Ovary (tissue), 3 donors: ENCODE data around the gene AKAP8L.

ENCODE experiments used
- POLR2A ChIP-seq: fragments of 450-650 bp; IDR thresholded peaks from one replicate; pipeline ENCODE4 v1.6.1; 2017; ENCODE audit warnings: antibody characterized with exemption, mild to moderate bottlenecking, moderate library complexity
- TF ChIP-seq, protein P1 (sequence below), 3 donors: fragments of 450-650 bp in 2 of 3; fragments of 200-600 bp in 1 of 3; IDR thresholded peaks; one replicate each; pipeline versions ENCODE4 v1.5.1 to v1.8.0; 2016 to 2022; ENCODE audit warnings: antibody characterized with exemption in 3 of 3, mild to moderate bottlenecking in 1 of 3
- donor health status: DM: no; HTN: no; CAD: no.

DNA sequence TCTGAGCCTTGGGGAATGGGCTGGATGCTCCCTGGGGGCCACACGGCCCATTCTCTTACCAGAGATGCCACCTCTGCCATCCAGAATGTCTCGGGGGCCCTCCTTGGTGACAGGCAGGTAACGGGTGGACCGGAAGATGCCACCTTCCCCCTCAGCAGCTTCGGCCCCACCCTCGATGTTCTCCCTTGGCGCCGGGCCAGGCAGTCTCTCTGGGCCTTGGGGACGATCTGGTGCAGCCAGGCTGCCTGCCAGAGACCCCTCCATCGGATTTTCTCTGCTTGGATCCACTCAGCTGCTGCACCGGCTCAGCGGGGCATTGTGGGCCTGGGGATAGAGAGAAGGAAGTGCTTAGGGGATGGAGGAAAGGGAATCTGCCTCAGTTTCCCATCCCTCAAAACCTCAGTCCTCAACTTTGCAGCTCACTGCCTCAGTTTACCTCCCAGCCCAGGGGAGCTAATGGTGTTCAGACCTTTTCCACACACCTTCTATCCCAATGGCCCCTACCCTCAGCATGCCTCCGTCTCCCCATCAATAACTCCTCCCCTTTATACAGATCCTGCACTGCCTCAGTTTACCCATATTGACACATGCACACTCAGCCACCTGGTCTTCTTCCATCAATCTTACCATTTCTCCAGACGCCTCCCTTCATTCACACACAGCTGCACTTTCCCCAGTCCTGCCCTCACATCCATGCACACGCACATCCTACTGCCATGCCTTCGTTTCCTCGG is 29.4 kb upstream of the AKAP8L start:
- no peak for TF ChIP-seq POLR2A
- TF ChIP-seq, protein P1, sequence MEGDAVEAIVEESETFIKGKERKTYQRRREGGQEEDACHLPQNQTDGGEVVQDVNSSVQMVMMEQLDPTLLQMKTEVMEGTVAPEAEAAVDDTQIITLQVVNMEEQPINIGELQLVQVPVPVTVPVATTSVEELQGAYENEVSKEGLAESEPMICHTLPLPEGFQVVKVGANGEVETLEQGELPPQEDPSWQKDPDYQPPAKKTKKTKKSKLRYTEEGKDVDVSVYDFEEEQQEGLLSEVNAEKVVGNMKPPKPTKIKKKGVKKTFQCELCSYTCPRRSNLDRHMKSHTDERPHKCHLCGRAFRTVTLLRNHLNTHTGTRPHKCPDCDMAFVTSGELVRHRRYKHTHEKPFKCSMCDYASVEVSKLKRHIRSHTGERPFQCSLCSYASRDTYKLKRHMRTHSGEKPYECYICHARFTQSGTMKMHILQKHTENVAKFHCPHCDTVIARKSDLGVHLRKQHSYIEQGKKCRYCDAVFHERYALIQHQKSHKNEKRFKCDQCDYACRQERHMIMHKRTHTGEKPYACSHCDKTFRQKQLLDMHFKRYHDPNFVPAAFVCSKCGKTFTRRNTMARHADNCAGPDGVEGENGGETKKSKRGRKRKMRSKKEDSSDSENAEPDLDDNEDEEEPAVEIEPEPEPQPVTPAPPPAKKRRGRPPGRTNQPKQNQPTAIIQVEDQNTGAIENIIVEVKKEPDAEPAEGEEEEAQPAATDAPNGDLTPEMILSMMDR (IDR thresholded peaks at IDR 0.05): no peak
